ENCODE data around the gene PRKCA. TPM values are rescaled to one million over a fixed set of nuclear protein-coding genes. Genes with fewer than 3 reads are reported as not detected.

Gene PRKCA
- total and polyA plus RNA-seq, 9 of the 15 experiments (the other 6 are each of a cell fraction or from before 2014, with no cell fraction given), result 3.2 to 33.0 (median 17.8) TPM

- no peak for DNase-seq (ENCODE audit: extremely low read depth in 1 of 4, low spot score in 3 of 4)
- CTCF ChIA-PET (ENCODE audit: low intra/inter-chr PET ratio), result interaction anchor here (0.7 kb wide), 1 partner anchor 1439 kb away, joined by 3 read pairs; no protein-coding TSS in a partner anchor
- Histone ChIP-seq H3K27me3 (ENCODE audit: control insufficient read depth in 2 of 2, insufficient read depth in 2 of 2, low read length in 2 of 2) (no peaks in the 10 kb centered on the region), H3K9me1 (ENCODE audit: control insufficient read depth, insufficient read depth, low read length) (no peaks in the 10 kb centered on the region), H3K79me2 (ENCODE audit: control insufficient read depth, insufficient read depth, low read length) (0 out of 3 replicates have a peak, but pooled peaks cover 4% of the 10 kb centered on the region), H3K4me3 (no peak overlapping the region), H3K9ac (ENCODE audit: insufficient read depth in 1 of 2, low read depth in 2 of 2, low read length in 2 of 2) (no peak overlapping the region), H3K4me1 (replicated peaks in 1 of 2; ENCODE audit: control insufficient read depth in 2 of 2, insufficient read depth in 2 of 2, low read length in 2 of 2) (no peaks in the 10 kb centered on the region; a peak in 1 of 5 replicates), H4K20me1 (replicated peaks; ENCODE audit: control insufficient read depth, insufficient read depth, low read length) (no peaks in the 10 kb centered on the region), H2AFZ (ENCODE audit: low read depth, low read length) (no peak overlapping the region), H3K36me3 (ENCODE audit: control insufficient read depth, insufficient read depth, low read length) (no peaks in the 10 kb centered on the region; the same call in 2 of the 3 replicates), H3K27ac (ENCODE audit: extremely low read depth, low read depth, low read length) (no peak overlapping the region), H3K4me2 (ENCODE audit: insufficient read depth, low read length) (no peak overlapping the region), H3K9me3 (replicated peaks; ENCODE audit: control insufficient read depth, insufficient read depth, low read depth, low read length) (no peaks in the 10 kb centered on the region)
- in situ Hi-C loops (cut with MboI) (no loop called here), intact Hi-C loops (cut with micrococcal nuclease) (no loop called here)
- ATAC-seq, result no peak
- 86% methylated on average over 5 of the region's 5 CpGs for WGBS (ENCODE audit: insufficient coverage, low coverage, missing lambda C conversion rate)
- no TSS peak for BruUV-seq (replicated peaks)
- POLR2A ChIA-PET, result interaction anchor here (0.6 kb wide), 1 partner anchor 13 kb away, joined by 6 read pairs; no protein-coding TSS in a partner anchor
- TF ChIP-seq HDAC8 (tag; IDR thresholded peaks at IDR 0.05) (no peak), NFE2 (IDR thresholded peaks at IDR 0.05; ENCODE audit: low read depth) (no peak), MYBL2 (IDR thresholded peaks at IDR 0.05; ENCODE audit: low read depth) (no peak), MYBL2 (CRISPR knock-in tag; IDR thresholded peaks at IDR 0.05; ENCODE audit: borderline replicate concordance) (no peak), KAT7 (CRISPR knock-in tag; IDR thresholded peaks at IDR 0.05; ENCODE audit: borderline replicate concordance) (no peak), ZNF830 (CRISPR knock-in tag; IDR thresholded peaks at IDR 0.05) (no peak), SREBF1 (IDR thresholded peaks at IDR 0.05; ENCODE audit: borderline replicate concordance, low read depth, low read length) (no peak), GMEB1 (CRISPR knock-in tag; IDR thresholded peaks at IDR 0.05) (no peak), POLR3G (IDR thresholded peaks at IDR 0.05; ENCODE audit: extremely low read depth, insufficient read length, insufficient replicate concordance) (no peak), PHF20 (IDR thresholded peaks at IDR 0.05; ENCODE audit: partially characterized antibody) (no peak), U2AF2 (optimal IDR thresholded peaks at IDR 0.05; ENCODE audit: low read depth, low read length) (no peak), SIN3B (IDR thresholded peaks at IDR 0.05; ENCODE audit: low read depth) (no peak), CEBPZ (IDR thresholded peaks at IDR 0.05; ENCODE audit: borderline replicate concordance, low read depth, low read length) (no peak)
- no peak for FAIRE-seq
These were observed 224.9 kb downstream of the PRKCA start for GRCh38 chr17:66527335-66527734.

All from K562 (cell line).